ENCODE results near the gene USP22. TPM values are rescaled to one million over a fixed set of nuclear protein-coding genes. Genes with fewer than 3 reads are reported as not detected.

USP22 gene
- total and polyA plus RNA-seq, 2 of the 8 experiments (the other 6 are each of a cell fraction or from before 2014, with no cell fraction given): 221 to 316 TPM

- TF ChIP-seq HDAC2 (IDR thresholded peaks at IDR 0.05; ENCODE audit: borderline replicate concordance in 1 of 2, low read depth in 2 of 2, low read length in 2 of 2) (no peak), TAF7 (optimal IDR thresholded peaks at IDR 0.05; ENCODE audit: borderline replicate concordance, low read depth, low read length) (no peak)
These were observed 47.5 kb downstream of the USP22 start (continued) for GRCh38 chr17:20995164-20995872.

All from H1 (cell line).